GF-D8 (cell line): ENCODE results near the gene NR6A1.

ENCODE experiments used
- DNase-seq: peaks from one replicate; lab custom pipeline; 2025; lab: John Stamatoyannopoulos, UW

Gene NR6A1

GRCh38 chr9:124724415-124725067 is 46.6 kb downstream of the NR6A1 start:
- no peak for DNase-seq

DNA sequence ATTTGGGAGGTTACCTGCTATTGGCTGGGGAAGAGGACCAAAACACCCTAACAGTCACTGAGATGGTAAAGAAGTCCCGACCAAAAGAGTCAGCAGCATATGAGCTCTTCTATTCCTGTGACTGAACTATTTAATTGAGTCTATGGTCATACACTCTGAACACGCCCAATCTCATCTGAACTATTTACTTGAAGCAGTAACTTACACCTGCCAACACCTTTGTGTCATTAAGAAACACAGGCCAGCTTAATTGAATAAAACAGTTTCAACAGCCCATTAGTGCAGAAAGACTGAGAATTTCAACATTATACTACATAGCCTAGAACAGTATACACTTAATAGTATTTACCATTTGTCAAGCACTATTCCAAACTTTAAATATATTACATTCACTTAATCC is 47.8 kb downstream of the NR6A1 start:
- no peak for DNase-seq

GRCh38 chr9:124721109-124721906 is 49.8 kb downstream of the NR6A1 start:
- no peak for DNase-seq

DNA sequence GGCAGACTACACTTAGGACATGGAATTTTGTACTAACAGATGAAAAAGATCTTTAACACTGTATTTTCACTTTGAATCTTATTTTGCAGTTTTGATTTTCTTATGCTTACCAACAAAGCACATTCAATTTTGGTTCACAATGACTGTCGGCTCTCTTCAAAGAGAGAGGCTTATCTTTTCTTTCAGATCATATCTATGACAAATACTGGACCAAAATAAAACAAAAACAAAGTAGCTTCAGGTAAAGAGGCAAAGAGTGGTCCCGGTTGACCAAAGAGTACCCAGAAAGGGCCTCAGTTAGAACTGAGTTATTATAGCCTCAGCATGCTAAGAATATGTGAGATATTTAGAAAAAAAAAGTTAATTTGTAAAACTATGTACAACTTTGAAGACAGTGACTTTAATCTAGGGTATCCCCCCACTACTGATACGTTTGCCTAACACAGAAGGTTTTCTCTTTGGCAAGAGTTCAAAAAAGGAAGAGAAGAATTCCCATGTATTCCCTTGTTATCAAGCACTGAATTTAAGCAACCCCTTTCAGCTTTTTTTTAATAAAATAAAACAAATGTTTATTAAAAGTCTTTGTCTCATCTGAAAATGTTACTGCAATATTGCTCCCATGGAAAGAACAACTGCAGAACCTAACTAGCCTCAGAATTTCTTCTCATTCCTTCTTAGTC is 50.5 kb downstream of the NR6A1 start:
- no peak for DNase-seq

DNA sequence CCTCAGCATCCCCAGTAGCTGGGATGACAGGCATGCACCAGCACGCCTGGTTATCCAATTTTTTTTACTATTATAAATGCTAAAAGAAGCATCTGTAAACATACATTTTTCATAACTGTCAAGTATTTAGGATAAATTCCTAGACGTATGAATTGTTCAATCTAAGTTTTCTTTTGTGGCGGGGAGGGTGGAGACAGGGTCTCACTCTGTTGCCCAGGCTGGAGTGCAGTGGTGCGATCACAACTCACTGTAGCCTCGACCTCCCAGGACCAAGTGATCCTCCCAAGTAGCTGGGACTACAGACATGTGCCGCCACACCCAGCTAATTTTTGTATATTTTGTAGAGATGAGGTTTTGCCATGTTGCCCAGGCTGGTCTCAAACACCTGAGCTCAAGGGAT is 52.2 kb downstream of the NR6A1 start:
- DNase-seq, result no peak

DNA sequence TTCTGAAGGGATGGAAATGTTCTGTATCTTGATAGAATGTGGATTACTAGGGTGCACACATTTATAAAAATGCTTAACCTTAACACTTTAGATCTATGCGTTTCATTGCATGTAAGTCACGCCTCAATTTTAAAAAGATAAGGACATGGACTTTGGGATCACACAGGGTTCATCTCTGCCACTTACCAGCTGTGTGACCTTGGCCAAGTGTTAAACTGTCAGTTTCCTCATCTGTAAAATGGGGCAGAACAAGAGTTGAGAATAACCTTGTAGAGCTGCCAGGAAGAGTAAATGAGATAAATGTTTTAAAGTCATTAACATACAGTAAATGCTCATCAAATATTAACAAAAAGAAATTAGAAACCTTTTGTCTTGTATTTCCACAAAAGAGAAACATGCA is 53.5 kb downstream of the NR6A1 start:
- no peak for DNase-seq

GRCh38 chr9:124716808-124717207 is 54.3 kb downstream of the NR6A1 start:
- DNase-seq, result no peak

GRCh38 chr9:124710766-124711165 is 60.3 kb downstream of the NR6A1 start:
- DNase-seq, result no peak

DNA sequence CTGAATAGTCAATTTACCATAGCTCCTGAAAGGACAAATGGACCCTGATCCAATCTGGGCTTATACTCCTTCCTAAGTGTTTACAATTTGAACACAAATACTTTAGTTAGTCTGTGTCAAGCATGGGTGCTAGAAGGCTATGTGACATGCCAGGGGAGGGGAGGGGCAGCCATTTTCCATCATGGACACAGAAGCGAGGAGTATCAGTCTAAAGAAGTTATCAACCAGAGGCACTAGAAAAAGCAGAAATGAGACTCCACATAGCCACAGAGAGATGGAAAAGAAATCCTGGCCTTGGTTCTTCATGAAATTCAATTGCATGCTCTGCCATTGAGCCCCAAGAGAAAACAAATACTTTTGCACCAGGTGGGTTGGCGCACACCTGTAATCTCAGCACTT is 61.8 kb downstream of the NR6A1 start:
- DNase-seq, result no peak

GRCh38 chr9:124708633-124709291 is 62.3 kb downstream of the NR6A1 start:
- DNase-seq, result no peak

- DNase-seq, result no peak
Observed at GRCh38 chr9:124708074-124708473, 63.0 kb downstream of the NR6A1 start.

GRCh38 chr9:124707666-124708065 is 63.4 kb downstream of the NR6A1 start:
- no peak for DNase-seq

- no peak for DNase-seq
Observed at GRCh38 chr9:124706685-124707084, 64.4 kb downstream of the NR6A1 start.

DNA sequence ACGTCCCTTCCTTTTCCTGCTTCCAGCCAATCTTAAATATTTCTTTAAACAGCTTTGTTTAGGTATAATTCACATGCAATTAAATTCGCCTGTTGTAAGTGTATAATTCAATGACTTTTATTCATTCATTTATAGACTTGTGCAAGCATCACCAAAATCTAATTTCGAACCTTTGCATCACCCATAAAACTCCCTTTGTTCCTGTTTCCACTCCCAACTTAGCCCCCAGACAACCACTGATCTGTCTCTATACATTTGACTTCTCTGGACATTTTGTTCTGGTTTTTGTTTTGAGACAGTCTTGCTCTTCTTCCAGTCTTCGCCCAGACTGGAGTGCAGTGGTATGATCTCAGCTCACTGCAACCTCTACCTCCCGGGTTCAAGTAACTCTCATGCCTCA is 71.5 kb downstream of the NR6A1 start:
- DNase-seq, result no peak

DNA sequence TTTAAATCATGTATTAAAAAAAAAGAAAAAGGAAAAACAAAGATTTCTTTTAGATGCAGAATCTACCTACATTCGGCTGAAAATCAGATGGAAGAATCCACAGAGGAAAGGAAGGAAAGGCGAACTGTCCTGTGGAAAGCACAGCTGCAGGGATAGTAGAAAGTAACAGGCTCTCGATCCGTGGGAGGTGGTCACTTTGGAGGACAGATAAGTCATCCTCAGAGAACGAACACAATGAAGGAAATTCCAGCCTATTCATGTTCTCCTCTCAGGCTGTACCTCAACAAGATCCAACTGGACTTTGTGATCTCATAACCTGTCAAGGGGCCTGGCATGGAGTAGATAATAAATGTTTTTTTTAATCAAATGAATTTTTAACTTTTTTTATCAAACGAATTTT is 72.8 kb downstream of the NR6A1 start:
- DNase-seq, result no peak

- no peak for DNase-seq
Observed at GRCh38 chr9:124697326-124698200, 73.5 kb downstream of the NR6A1 start.

GRCh38 chr9:124696101-124696500 is 75.0 kb downstream of the NR6A1 start:
- no peak for DNase-seq

DNA sequence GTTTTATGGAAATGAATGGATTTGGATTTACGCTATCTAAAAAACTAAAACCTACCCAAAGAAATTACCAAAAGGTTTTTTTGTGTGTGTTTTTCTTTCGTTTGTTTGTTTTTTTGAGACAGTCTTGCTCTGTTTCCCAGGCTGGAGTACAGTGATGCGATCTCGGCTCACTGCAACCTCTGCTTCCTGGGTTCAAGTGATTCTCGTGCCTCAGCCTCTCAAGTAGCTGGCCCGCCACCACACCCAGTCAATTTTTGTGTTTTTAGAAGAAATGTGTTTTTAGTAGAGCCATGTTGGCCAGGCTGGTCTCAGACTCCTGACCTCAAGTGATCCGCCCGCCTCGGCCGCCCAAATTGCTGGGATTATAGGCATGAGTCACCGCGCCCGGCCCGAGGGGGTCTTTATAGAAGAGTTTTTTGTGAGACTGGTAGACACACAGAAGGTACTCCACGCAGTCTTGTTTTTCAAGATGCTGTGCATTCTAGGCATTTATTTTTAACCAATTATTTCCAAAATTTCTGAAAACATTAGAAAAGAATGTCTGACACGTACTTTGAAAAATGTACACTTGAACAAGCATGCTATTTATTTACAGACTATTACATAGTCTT is 75.7 kb downstream of the NR6A1 start:
- DNase-seq, result no peak

DNA sequence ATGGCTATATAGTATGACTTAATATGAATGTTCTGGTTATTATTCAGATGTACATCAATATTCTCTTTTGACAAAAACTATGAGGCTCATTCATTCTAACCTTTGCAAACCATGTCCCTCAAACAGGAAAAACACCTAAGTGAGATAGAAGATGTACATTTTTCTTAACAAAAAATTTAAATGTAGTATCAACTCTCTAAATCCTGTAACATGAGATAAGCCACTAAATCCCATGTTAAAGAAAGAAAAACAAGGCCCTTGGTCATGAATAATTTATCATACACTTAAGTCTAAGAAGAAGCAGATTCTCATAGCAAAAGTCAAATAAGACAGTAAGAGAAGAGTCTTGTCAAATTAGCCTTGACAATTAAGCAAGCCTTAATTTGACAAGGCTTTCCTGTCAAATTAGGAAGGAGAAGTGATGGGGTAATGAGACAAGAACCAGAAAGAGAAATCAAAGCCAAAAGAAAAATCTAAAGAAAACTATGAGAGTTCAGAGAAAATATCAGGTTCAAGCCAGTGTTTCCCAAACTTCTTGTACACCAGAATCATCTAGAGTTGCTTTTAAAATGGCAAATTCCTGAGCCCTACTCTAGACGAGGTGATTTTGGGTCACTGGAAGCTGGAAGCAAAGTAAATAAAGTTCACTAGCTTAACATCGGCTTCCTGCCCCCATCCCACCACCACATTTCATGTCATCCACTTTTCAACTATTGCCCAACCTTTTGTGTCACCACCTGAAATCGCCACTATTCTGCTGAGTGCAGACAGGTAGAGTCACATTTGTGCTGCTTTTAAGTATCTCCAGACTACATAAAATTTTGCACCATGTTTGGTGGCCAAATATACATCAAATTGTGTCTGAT is 76.5 kb downstream of the NR6A1 start:
- no peak for DNase-seq

- DNase-seq, result no peak
Observed at GRCh38 chr9:124693403-124693802, 77.7 kb downstream of the NR6A1 start.
